ENCODE data around the gene COL6A1.

DNA sequence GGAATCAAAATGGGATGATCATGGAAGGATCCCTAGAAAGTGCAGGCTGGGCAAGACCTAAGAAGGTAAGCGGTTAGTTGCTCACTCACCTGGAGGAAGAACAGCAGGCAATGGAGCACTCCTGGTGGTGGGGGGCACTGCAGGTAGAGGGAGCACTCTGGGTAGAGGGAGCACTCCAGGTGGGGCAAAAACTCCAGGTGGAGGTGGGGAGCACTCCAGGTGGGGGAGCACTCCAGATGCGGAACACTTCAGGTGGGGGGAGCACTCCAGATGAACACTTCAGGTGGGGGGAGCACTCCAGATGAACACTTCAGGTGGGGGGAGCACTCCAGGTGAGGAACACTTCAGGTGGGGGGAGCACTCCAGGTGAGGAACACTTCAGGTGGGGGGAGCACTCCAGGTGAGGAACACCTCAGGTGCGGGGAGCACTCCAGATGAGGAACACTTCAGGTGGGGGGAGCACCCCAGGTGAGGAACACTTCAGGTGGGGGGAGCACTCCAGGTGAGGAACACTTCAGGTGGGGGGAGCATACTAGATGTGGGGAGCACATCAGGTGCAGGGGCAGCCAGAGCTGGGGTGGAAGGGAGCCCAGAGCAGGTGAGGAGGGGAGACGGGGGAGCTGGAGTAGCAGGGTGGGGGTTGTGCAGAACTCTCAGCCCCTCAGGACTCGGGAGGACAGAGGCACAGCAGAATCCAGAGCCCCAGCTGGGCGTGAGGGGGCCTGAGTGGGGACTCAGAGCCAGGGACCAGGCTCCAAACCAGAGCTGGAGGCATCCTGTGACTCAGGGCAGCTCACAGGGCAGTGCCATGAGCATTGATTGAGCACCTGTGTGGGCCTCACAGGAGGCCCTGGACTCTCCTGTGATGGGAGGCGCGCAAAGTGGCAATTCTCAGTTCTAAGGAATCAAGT lies 37.7 kb upstream of the COL6A1 start:
- TF ChIP-seq, protein P1, sequence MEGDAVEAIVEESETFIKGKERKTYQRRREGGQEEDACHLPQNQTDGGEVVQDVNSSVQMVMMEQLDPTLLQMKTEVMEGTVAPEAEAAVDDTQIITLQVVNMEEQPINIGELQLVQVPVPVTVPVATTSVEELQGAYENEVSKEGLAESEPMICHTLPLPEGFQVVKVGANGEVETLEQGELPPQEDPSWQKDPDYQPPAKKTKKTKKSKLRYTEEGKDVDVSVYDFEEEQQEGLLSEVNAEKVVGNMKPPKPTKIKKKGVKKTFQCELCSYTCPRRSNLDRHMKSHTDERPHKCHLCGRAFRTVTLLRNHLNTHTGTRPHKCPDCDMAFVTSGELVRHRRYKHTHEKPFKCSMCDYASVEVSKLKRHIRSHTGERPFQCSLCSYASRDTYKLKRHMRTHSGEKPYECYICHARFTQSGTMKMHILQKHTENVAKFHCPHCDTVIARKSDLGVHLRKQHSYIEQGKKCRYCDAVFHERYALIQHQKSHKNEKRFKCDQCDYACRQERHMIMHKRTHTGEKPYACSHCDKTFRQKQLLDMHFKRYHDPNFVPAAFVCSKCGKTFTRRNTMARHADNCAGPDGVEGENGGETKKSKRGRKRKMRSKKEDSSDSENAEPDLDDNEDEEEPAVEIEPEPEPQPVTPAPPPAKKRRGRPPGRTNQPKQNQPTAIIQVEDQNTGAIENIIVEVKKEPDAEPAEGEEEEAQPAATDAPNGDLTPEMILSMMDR (conservative IDR thresholded peaks at IDR 0.05; ENCODE audit: low read length) = no peak
- no peak for TF ChIP-seq EZH2phosphoT487 (IDR thresholded peaks at IDR 0.05; ENCODE audit: borderline replicate concordance, low read depth, low read length)
